Heart left ventricle (tissue), 13 donors: ENCODE data around the gene IQCF2.

Experiments used
- CTCF ChIP-seq, 12 donors: fragments of 200-600 bp; sonication (generic) in 4 of 12; IDR thresholded peaks; one replicate each; pipeline versions ENCODE4 v1.5.0 to v1.8.0; 2018 to 2022; ENCODE audit warnings: antibody characterized with exemption in 12 of 12, mild to moderate bottlenecking in 5 of 12
- POLR2A ChIP-seq, 2 donors: fragments of 450-650 bp; IDR thresholded peaks; one replicate each; pipeline ENCODE4 v1.6.1; 2017; ENCODE audit warnings: antibody characterized with exemption in 2 of 2, mild to moderate bottlenecking in 2 of 2, moderate library complexity in 2 of 2
- donor health status: ischemic (EF 13 %, LVEDD 7.1; RV severe dilation, severe dysfunction).
- donor health status: DM: no; HTN: yes; CAD: no.
- donor health status: DM: no; HTN: no; CAD: no.
- donor health status: ischemic (EF 25% LVEDD 6.9; RV normal size, moderate dysfunction).
- donor health status: ischemic (EF 25% LVEDD 5.7; RV mildly dilated, moderate dysfunction).
- donor health status: ischemic (EF 35%, LVEDD 5.7; RV mildly dilated, moderate dysfunction).
- donor health status: nonischemic (EF 11% LVEDD 7.7; RV severe dilation, severe dysfunction).
- donor health status: DM: yes; HTN: yes; CAD: no.
- donor health status: PGD.
- donor health status: ischemic (EF 29% LVEDD 5.4; RV normal size, mild dysfunction).
- donor health status: nonischemic (EF 23%, LVEDD 6.1; RV moderate dilation, normal function).

GRCh38 chr3:51886447-51886846 lies 25.0 kb downstream of the IQCF2 start:
- TF ChIP-seq CTCF (IDR thresholded peaks at IDR 0.05) (no peak), POLR2A (IDR thresholded peaks at IDR 0.05) (no peak)
